CMK (cell line): ENCODE data around the gene HS3ST3A1.
A peak's percentile ranks its signal among the peaks of the same experiment; 100 is the strongest.
"Not testable (repeated sequence)": the region's sequence is repeated elsewhere in the genome, so short reads cannot be mapped to it uniquely, and the experiment has no call there.

Experiments used
- DNase-seq: peaks from one replicate; pipeline ENCODE4 v3.0.0-alpha.2; 2010; ENCODE audit warnings: low read depth

The HS3ST3A1 gene

DNA sequence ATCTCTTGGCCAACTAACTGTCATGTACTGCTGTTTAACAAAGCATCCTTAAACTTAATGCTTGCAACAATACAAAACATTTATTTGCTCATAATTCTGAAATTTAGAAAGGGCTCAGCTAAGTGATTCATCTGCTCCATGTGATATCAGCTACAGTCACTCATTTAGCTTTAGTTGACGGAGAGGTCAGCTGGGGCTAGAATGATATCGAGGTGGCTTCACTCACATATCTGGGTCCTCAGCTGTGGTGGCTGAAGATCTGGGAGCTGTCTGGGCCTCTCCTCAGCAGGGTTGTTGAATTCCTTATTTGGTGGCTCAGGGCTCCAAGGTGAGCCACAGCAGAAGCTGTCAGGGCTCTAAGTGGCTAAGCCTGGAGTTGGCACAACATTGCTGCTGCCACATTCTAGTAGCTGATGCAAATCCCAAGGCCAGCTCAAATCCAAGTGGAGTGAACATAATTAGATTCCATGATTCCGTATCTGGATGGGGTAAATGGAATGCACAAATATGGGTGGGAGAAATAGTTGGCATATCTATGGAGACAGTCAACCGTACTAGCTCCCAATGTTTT lies 62.8 kb downstream of the HS3ST3A1 start:
- no peak for DNase-seq

DNA sequence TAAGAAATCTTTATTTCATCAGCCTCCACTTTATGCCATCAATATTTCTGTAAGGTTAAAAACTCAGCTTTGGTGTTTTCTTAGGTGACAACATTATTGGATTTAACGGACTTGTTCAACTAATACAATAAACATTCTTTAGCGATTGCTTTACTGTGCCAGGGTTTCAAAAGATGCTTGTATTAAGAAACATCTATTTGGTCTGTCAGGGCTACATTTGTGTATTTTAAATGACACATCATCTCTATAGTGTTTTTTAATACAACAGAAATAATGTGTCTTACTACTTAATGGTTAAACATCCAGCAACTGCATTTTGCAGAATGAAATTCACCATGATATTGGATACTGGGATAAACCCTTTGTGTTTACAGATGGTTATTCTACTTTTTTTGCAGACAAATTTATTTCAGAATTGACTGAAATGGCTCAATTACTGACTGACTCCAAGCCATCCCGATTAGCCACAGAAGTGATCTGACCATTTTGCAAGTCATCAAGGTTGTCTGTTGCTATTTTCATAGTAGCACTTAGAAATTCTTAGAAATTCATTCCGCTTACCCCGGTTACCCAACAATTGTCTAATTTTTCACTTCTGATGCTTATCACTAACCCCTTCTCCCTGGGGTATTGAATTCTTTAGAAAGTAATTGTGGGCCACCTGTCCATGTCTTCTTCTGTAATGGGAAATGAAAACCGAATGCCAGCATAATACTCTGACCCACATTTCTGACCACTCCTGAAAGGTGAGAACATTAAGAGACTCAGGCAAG lies 63.7 kb downstream of the HS3ST3A1 start:
- no peak for DNase-seq

DNA sequence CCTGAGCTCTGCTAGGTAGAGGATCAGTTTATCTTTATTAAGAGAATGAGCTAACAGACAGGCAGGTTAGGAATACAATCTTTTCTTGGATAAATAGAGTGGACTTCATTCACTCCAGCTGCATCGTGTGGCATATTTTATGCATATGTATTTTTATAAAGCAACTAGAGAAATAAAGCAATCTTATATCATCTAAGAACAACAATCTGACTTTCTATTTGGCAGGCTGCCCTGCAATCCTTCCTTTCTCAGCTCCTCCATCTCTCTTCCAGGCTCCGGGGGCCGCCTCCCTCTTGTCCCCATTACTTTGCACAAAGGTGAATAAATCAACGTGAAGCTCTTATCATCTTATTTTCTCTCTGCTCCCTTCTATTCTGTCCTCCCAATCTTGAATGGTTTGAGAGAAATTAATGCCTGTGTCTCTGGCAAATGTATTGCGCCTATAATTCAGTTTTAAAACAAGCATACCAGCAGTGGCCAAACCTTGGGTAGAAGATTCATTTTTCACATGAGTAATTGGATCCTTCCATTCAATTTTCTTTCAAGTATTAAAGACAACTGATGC lies 64.5 kb downstream of the HS3ST3A1 start:
- DNase-seq: no peak

DNA sequence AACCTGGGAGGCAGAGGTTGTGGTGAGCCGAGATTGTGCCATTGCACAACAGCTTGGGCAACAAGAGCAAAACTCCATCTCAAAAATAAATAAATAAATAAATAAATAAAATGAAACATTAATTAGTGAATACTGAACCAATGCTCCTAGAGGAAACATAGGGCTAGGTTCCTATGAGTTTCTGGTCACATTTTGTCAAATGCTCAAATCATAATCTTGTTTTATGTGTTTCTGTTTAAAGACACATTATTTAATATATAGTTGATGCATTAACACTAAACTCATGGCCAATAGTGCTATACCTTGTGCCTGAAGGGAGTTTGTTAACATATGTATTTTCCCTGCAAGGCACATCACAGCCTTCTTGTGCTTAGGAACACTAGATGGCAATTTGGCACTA lies 66.8 kb downstream of the HS3ST3A1 start:
- no peak for DNase-seq

DNA sequence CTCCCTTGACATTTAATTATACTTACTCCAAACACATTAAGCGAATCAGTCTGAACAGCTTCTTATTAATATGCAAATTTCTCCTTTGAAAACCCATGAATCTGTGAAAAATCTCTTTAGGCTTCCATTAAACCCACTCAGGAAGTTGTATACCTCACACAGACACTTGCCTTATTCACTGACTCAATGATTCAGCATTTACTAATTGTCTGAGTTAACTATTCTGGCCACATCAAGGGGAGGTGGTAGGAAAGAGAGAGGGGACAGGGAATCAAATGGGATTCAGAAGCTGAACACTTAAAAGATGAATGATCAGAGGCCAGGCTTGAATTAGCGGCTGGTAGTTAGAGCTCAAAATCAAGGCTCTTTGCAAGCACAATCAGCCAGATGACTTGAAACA lies 70.0 kb downstream of the HS3ST3A1 start:
- no peak for DNase-seq

DNA sequence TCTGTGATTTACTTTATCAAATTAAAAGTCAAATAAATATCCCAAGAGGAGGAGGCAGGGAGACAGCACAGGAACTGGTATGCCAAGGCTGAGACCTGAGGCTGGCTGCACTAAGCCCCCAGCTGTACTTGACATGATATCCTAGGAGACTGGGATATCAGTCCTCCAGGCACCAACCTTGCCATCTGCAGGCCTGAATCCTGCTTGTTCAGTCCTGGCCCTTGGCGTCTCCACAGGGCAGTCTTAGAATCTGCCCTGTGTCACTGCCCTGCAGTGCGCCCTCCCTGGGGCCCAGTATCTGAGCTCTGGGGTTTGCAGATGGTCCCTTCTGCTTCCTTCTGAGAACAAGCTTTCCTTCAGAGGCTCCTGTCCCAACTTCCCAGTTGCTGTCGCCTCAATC lies 75.9 kb downstream of the HS3ST3A1 start:
- no peak for DNase-seq

DNA sequence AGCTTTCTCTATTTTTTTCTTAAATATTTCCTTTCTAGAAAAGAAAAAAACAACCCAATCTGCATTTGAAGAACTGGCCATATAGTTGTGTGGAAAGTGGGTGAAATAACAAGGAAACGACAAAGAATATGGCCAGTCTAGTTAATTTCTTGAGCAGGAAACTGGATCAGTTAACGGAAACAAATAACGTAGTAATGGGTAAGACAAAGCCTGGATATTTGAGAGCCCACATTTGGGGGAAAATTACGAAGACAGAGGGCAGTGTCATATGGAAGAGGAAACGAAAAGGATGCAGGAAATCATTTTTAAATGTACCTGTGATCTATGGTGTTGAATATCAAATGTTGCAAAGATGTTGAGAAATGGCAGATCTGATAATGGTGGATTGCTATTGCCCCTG lies 78.6 kb downstream of the HS3ST3A1 start:
- no peak for DNase-seq

DNA sequence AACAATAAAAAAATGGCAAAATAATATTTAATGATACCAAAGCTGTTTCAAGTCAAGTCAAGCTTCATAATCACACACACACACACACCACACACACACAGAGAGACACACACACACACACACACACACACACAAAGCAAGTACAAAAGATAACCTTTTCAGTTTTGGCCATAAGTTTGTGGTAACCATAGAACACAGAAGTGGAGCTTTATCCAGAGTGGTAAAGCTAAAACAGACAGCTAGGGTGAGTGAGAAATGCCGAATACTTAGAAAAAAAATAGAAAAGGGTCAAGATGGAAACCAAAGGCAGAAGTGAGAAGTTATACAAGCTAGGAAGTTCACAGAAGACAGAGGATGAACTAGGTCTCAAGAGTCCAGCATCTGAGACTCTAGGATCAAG lies 79.0 kb downstream of the HS3ST3A1 start:
- DNase-seq: no peak

DNA sequence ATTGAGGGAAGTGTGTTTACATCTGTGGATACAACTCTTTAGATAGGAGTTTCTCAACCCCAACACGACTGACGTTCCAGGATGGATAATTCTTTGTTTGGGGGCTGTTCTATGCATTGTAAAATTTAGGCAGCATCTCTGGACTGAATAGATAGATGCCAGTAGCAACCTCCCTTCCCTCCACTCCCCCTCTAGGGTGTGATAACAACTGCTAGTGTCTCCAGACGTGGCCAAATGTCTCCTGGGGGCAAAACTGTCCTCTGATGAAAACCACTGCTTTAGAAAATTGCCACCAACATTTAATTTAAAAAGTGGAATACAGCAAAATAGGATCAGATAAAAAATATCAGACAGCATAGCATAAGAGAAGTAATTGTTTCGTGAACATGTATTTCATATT lies 79.9 kb downstream of the HS3ST3A1 start:
- no peak for DNase-seq

DNA sequence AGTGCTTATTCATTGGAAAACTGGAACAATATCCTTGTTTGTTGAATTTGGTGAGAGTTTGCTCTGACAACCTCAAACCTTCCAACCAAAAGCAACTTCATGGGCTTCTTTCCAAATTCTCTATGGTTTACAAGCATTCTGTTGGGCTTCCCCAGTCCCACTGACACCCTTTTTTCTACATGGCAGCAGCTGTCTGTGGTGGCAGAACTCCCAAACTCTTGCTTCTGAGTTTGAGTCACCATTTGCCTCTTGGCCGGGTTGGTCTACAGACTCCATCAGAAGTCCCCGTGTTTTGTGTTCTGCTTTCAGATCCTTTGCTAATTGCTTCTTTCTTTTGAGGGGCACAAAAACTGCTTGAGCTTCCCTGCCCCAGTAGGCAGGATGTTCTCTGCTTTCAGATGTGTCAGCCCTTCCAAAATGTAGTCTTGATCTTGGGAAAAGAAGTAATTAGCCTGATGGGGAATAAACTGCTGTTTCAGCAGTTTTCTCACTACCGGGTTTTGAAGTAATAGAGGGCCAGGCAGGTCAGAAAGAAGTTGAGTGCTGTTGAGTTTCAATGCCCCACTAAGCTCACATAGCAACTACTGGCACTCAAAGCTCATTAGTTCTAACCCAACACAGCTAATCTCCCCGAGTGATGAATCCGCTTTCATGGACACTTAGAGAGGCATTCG lies 80.7 kb downstream of the HS3ST3A1 start:
- no peak for DNase-seq

DNA sequence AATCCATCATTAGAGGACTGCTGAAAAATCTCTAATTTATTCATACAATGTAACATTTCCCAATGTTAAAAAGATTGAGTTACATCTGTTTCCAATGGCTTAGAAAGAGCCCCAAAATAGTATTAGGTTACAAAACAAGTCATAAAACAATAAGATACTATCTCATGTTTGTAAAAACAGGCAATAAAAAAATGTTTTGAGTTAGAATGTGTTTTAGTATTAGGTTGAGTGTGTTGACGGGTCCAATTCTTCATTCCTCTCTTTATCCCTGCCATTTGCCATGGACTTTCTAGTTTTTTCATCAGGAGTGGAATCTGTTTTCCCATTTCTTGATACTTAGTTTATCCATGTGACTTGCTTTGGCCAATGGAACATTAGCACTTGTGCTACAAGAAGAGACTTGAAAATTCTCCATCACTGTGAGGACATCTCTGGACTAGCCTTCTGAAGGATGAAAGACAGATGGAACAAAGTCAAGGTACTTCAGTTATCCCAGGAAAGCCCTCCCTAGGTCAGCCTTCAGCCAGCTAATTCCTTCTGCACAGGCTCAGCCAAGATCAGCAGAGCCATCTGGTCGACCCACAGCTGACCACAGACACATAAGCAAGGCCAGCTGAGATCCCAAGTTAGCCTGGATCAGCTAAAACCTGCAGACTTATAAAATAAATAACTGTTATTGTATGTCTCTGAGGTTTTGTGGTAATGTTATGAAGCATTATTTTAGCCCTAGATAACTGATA lies 83.3 kb downstream of the HS3ST3A1 start:
- DNase-seq: peak; percentile 27

DNA sequence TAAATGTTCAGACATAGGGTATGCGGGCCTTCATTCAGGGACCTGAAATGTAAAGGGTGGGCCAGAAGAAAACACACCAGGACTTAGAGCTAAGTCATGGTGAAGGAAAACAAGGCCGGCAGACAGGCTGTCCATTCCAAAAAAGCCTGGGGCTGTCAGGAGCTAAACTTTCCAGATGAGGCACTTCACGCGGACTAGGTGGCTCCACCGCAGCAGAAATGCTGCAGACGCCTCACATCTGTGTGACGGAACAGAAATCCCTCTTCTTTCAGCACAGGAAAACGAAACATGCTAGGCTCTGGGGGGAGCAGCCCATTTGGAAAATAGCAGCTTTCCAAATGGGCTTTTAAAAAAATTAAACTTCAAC lies 88.7 kb downstream of the HS3ST3A1 start:
- no peak for DNase-seq

DNA sequence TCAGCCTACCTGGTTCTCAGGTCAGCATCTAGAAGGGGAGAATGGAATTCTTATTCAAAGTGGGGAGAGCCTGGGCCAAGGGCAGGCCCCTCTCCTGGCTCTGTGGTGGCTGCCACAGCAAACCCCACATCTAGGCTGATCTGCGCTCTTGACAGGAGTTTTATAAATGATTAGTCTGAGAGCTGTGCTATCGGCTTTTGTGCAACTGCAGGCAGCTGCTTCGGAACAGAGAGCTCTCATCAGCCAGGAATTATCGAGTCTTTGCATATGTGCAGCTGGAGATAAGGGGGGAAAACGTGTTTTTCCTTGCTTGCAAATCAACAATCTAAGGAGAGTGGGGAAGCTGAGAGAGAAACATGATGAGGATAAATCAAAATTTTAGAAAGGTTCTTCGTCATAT lies 91.7 kb downstream of the HS3ST3A1 start:
- peak; percentile 61 for DNase-seq

DNA sequence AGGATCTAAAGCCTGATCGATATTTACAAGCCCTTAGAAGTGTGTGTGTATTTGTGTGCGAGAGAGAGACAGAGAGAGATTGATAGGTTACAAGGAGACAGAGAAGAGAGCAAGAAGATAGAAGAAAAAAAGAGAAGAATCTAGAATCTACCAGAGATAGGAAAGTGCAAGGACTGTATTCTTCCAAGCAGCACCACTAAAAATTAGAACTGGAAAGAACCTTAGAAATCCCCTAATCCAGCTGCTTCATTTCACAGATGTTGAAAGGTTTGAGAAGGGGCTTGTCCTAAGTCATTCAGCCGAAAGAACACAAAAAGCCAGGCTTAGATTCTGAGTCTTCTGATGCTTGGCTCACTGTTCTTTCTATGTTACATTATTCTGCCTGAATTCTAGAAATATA lies 92.2 kb downstream of the HS3ST3A1 start:
- no peak for DNase-seq

DNA sequence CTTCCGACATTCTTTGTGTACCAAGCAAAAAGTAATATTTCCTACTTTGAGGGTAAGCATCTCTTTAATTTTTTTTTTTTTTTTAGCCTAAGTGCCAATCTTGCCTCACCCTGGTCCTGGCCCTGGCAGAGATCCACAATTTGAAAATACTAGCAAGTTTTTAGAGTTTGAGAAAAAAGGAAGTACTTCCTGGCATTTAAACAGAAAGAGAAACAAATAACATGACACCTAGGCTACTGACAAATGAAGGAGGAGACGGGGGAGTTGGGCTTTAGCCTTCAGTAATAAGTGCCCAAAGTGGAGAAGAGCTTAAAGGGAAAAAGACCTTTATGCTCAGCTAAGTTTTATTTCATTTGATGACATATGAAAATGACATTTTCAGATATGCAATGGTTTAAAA lies 92.8 kb downstream of the HS3ST3A1 start:
- no peak for DNase-seq

DNA sequence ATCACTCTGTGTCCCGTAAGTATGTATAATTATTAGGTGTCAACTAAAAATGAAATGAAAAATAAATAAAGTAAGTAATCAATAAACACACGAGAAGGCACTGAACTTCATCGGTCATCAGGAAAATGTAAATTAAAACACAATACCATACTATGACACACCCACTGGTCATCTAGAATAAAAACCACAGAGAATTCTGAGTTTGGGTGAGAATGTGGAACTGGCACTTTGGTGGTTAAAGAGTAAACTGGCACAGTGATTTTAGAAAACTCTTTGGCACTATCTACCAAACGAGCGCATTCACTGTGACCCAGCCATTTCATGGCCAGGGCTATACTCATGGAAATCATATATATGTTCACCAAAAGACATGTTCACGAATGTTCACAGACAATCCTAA lies 98.2 kb downstream of the HS3ST3A1 start:
- DNase-seq: no peak

DNA sequence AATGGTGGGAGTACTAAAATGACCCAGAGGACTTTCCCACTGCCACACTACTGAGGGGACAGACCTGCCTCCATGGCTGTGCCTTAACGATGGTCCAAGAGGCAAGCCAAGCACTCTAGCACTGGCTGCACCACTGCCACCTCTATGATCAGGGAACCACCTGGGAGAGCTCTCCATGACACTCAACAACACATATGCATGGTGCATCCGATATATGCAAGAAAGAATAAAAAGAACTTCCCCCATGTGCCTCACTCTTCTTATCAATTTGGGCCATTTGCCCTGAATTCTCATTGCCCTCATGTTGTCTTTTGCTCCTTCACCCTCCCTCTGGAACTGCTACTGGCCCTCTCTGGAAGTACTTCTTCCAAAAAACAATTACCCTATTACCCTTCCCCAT lies 99.5 kb downstream of the HS3ST3A1 start:
- no peak for DNase-seq

DNA sequence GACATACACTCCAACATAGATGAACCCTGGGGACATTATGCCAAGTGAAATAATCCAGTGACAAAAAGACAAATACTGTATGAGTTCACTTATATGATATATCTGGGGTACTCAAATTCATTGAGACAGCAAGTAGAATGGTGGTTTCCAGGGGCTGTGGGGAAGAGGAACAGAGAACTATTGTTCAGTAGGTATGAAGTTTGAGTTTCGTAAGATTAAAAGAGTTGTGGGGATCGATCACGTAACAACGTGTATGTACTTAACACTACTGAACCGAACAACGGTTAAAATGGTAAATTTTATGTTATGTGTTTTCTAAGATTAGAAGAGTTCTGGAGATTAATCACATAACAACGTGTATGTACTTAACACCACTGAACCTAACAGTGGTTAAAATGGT lies 100.8 kb downstream of the HS3ST3A1 start:
- no peak for DNase-seq

DNA sequence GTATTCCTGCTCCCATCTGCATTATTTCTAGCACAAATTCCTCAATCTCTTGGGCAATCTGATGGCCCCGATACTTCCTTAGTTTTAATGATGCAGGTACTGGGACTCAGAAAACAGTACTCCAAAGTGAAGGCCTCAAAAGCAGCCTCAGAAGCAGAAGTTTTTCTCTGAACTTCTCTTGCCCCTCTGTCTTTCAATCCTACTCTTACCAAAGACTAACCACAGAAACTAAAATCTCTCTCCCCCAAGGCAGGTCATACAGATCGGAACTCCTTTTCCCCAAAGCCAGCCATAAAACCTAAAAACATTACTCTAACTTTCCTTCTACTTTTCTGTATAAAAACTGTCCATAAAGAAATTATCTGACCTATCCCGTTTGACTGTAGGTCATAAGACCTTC lies 103.5 kb downstream of the HS3ST3A1 start:
- no peak for DNase-seq

DNA sequence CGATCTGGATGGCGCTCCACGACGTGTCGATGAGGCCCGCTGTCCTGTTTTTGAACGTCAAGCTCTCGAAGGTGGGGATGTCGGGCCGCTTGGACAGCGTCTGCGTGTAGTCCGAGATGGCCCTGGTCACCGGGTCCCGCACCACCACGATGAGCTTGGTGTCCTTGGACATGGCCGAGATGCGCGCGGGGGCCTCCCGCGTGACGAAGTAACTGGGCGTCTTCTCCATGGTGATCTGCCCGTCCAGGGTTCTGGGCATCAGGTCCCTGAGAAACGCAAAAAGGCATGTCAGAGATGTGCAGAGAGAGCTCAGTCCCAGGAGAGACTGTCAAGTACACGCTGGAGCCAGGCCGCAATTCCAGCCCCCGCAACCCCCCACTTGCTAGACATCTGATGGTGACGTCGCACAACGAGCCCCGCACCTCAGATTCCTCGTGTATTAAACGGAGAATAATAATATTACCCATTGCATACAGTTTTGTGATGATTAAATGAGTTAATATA lies 105.1 kb downstream of the HS3ST3A1 start:
- DNase-seq: not testable (repeated sequence)

DNA sequence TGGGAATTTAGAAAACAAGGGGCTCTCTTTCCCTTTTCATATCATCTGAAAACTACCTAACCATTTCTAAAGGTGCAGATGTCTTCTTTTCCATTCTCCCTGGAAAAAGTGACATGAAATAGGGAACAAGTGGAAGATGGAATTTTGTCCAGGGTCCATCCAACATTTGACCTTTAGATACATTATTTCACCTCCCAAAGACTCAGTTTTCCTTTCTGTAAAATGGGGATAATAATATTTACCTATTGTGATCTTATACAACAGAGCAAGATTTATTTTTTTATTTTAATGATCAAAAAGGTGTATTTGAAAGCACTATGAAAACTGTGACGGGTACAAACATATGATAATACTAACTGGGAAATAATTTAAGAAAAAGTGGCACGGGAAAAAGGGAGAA lies 106.3 kb downstream of the HS3ST3A1 start:
- no peak for DNase-seq

DNA sequence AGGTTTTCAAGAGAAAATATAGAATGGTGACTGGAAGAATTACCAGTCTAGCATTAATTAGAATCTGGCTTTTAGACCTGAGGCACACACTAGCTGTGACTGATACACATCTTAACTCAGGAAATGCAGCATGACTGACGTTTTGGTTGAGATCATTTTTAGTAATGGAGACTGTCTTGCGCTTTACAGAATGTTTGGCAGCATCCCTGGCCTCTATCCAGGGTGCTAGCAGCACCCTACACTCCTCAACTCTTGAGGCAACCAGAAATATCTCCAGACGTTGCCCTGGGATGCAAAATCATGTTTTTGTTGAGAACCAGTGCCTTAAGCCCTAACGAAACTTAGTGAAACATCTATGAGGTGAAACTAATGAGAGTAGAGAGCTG lies 109.0 kb downstream of the HS3ST3A1 start:
- no peak for DNase-seq
